HUES6 (cell line): ENCODE measurements around the gene MED12L.
"Not testable (repeated sequence)": the region's sequence is repeated elsewhere in the genome, so short reads cannot be mapped to it uniquely, and the experiment has no call there.

Experiments used
- H3K27ac ChIP-seq: 2 replicates; pipeline ENCODE4 v1.7.0; 2013; ENCODE audit warnings: low read depth, mild to moderate bottlenecking, low read length, inconsistent platforms
- H3K27me3 ChIP-seq: 2 replicates; pipeline ENCODE4 v1.6.1; 2013; ENCODE audit warnings: low read length; ENCODE audit not compliant: control insufficient read depth, insufficient read depth
- H3K36me3 ChIP-seq: 2 replicates; pipeline ENCODE4 v1.6.1; 2013; ENCODE audit warnings: low read length; ENCODE audit not compliant: control insufficient read depth, insufficient read depth
- H3K4me1 ChIP-seq: 2 replicates; pipeline ENCODE4 v1.6.1; 2013; ENCODE audit warnings: low read length; ENCODE audit not compliant: control insufficient read depth, insufficient read depth
- H3K4me3 ChIP-seq: 2 replicates; pipeline ENCODE4 v1.5.1; 2013; ENCODE audit warnings: low read depth, low read length
- H3K9ac ChIP-seq: one replicate; pipeline ENCODE4 v1.6.1; 2013; ENCODE audit warnings: mild to moderate bottlenecking, low read length
- H3K9me3 ChIP-seq: 2 replicates; pipeline ENCODE4 v1.6.1; 2013; ENCODE audit warnings: low read depth, low read length; ENCODE audit not compliant: control insufficient read depth, insufficient read depth

Gene MED12L

GRCh38 chr3:151383111-151383510, 297.6 kb downstream of the MED12L start:
- H3K36me3 ChIP-seq, result peaks cover 3% of the 10 kb centered on the region; the same call in 1 of the 2 replicates
- H3K27ac ChIP-seq, result no peak overlapping the region
- no peak overlapping the region for H3K9ac ChIP-seq

GRCh38 chr3:151383956-151384355, 298.5 kb downstream of the MED12L start:
- Histone ChIP-seq H3K4me3 (no peak overlapping the region), H3K9me3 (no peaks in the 10 kb centered on the region), H3K36me3 (peaks cover 3% of the 10 kb centered on the region; the same call in 1 of the 2 replicates), H3K4me1 (no peaks in the 10 kb centered on the region), H3K27ac (no peak overlapping the region), H3K27me3 (no peaks in the 10 kb centered on the region), H3K9ac (no peak overlapping the region)

More at GRCh38 chr3:151383111-151383510, 297.6 kb downstream of the MED12L start:
- Histone ChIP-seq H3K4me3 (no peak overlapping the region), H3K4me1 (no peaks in the 10 kb centered on the region), H3K27me3 (no peaks in the 10 kb centered on the region), H3K9me3 (no peaks in the 10 kb centered on the region)

GRCh38 chr3:151384741-151385174, 299.3 kb downstream of the MED12L start, which contains the start of gene P2RY12:
P2RY12 (minus strand) TSS chr3:151384753; CDS start chr3:151338845, 45,908 bp downstream.
- Histone ChIP-seq H3K36me3 (peaks cover 3% of the 10 kb centered on the region; the same call in 1 of the 2 replicates), H3K27ac (no peak within 1 kb of the TSS), H3K9ac (no peak within 1 kb of the TSS), H3K4me3 (no peak within 1 kb of the TSS), H3K9me3 (no peaks in the 10 kb centered on the region), H3K27me3 (no peaks in the 10 kb centered on the region), H3K4me1 (no peaks in the 10 kb centered on the region)

GRCh38 chr3:151386056-151386455, 300.6 kb downstream of the MED12L start:
- H3K27me3 ChIP-seq, result no peaks in the 10 kb centered on the region
- H3K9ac ChIP-seq, result no peak overlapping the region
- H3K36me3 ChIP-seq, result peaks cover 4% of the 10 kb centered on the region
- no peak overlapping the region for H3K27ac ChIP-seq
- no peaks in the 10 kb centered on the region for H3K4me1 ChIP-seq
- H3K4me3 ChIP-seq, result no peak overlapping the region
- H3K9me3 ChIP-seq, result no peaks in the 10 kb centered on the region; the same call in 1 of the 2 replicates

- no peak overlapping the region for H3K27ac ChIP-seq
- H3K9ac ChIP-seq, result no peak overlapping the region
These were observed 302.0 kb downstream of the MED12L start for GRCh38 chr3:151387432-151387831.

GRCh38 chr3:151387842-151388241, 302.4 kb downstream of the MED12L start:
- peaks cover 6% of the 10 kb centered on the region; the same call in 1 of the 2 replicates for H3K36me3 ChIP-seq
- no peak overlapping the region for H3K27ac ChIP-seq
- no peaks in the 10 kb centered on the region; the same call in 1 of the 2 replicates for H3K9me3 ChIP-seq
- peaks cover 5% of the 10 kb centered on the region; the same call in 1 of the 2 replicates for H3K4me1 ChIP-seq
- H3K9ac ChIP-seq, result no peak overlapping the region
- no peak overlapping the region for H3K4me3 ChIP-seq
- H3K27me3 ChIP-seq, result no peaks in the 10 kb centered on the region

More at GRCh38 chr3:151387432-151387831, 302.0 kb downstream of the MED12L start:
- Histone ChIP-seq H3K27me3 (no peaks in the 10 kb centered on the region), H3K4me3 (no peak overlapping the region), H3K9me3 (no peaks in the 10 kb centered on the region; the same call in 1 of the 2 replicates), H3K4me1 (peaks cover under 1% of the 10 kb centered on the region; the same call in 1 of the 2 replicates), H3K36me3 (peaks cover 6% of the 10 kb centered on the region; the same call in 1 of the 2 replicates)

GRCh38 chr3:151391720-151392119, 306.3 kb downstream of the MED12L start:
- Histone ChIP-seq H3K9me3 (no peaks in the 10 kb centered on the region; the same call in 1 of the 2 replicates), H3K4me3 (no peak overlapping the region), H3K27ac (no peak overlapping the region; the same call in 1 of the 2 replicates), H3K27me3 (no peaks in the 10 kb centered on the region), H3K4me1 (peaks cover 25% of the 10 kb centered on the region), H3K9ac (no peak overlapping the region), H3K36me3 (peaks cover 6% of the 10 kb centered on the region; the same call in 1 of the 2 replicates)

GRCh38 chr3:151392191-151392590, 306.7 kb downstream of the MED12L start:
- not testable (repeated sequence) for H3K27me3 ChIP-seq, H3K9me3 ChIP-seq, H3K9ac ChIP-seq, H3K36me3 ChIP-seq, H3K4me3 ChIP-seq
- H3K27ac ChIP-seq, result peak overlapping the region; percentile 93; the same call in 1 of the 2 replicates
- peaks cover 25% of the 10 kb centered on the region for H3K4me1 ChIP-seq

- H3K4me3 ChIP-seq, result peak overlapping the region; percentile 27
- peaks cover 25% of the 10 kb centered on the region for H3K4me1 ChIP-seq
- H3K27me3 ChIP-seq, result no peaks in the 10 kb centered on the region
- no peaks in the 10 kb centered on the region; the same call in 1 of the 2 replicates for H3K9me3 ChIP-seq
- H3K9ac ChIP-seq, result peak overlapping the region; percentile 31
- peak overlapping the region; percentile 93 for H3K27ac ChIP-seq
- peaks cover 6% of the 10 kb centered on the region; the same call in 1 of the 2 replicates for H3K36me3 ChIP-seq
These were observed 307.8 kb downstream of the MED12L start for GRCh38 chr3:151393146-151393830.

- peaks cover 25% of the 10 kb centered on the region for H3K4me1 ChIP-seq
- H3K4me3 ChIP-seq, result peak overlapping the region; percentile 17; the same call in 1 of the 2 replicates
- no peaks in the 10 kb centered on the region for H3K27me3 ChIP-seq
- H3K9ac ChIP-seq, result no peak overlapping the region
- no peaks in the 10 kb centered on the region; the same call in 1 of the 2 replicates for H3K9me3 ChIP-seq
- H3K27ac ChIP-seq, result peak overlapping the region; percentile 93
- peaks cover 6% of the 10 kb centered on the region; the same call in 1 of the 2 replicates for H3K36me3 ChIP-seq
These were observed 308.5 kb downstream of the MED12L start for GRCh38 chr3:151393941-151394340.

GRCh38 chr3:151394611-151395010, 309.1 kb downstream of the MED12L start:
- Histone ChIP-seq H3K27ac (peak overlapping the region; percentile 93), H3K36me3 (peaks cover 6% of the 10 kb centered on the region; the same call in 1 of the 2 replicates), H3K9ac (no peak overlapping the region), H3K9me3 (no peaks in the 10 kb centered on the region; the same call in 1 of the 2 replicates), H3K4me1 (peaks cover 30% of the 10 kb centered on the region), H3K27me3 (no peaks in the 10 kb centered on the region), H3K4me3 (no peak overlapping the region)
